ENCODE data around the gene TMEM263. TPM values are rescaled to one million over a fixed set of nuclear protein-coding genes. Genes with fewer than 3 reads are reported as not detected.
A peak's percentile ranks its signal among the peaks of the same experiment; 100 is the strongest.

Gene TMEM263
- total RNA-seq = 10 to 100 TPM; 28.8 to 44.2 (median 37.0) TPM

- H3K36me3 ChIP-seq = no peaks in the 10 kb centered on the region
- intact Hi-C loops (cut with DNase I; ENCODE audit: low total_unique reads) = no loop called here
- peaks cover 0 to 15% of the 10 kb centered on the region in 2 donors for H3K4me1 ChIP-seq
- DNase-seq (ENCODE audit: low spot score in 2 of 2) = peak; percentile 83 to 88
- H3K4me3 ChIP-seq = peak within 1 kb of the TSS; percentile 94 to 98 (median 95)
- no peaks in the 10 kb centered on the region for H3K27me3 ChIP-seq
- no peaks in the 10 kb centered on the region for H3K9me3 ChIP-seq
- H3K27ac ChIP-seq = peak within 1 kb of the TSS; percentile 99 to 100
- peak; percentile 41 to 87 (median 63) for TF ChIP-seq POLR2AphosphoS5 (IDR thresholded peaks at IDR 0.05)
- peak in 1 of 3 donors; percentile 10 for TF ChIP-seq CTCF (IDR thresholded peaks at IDR 0.05)
- TF ChIP-seq POLR2A (IDR thresholded peaks at IDR 0.05) = no peak
Observed at GRCh38 chr12:106955377-106956047, at the start of gene TMEM263. TSS of gene TMEM263 (plus strand) at chr12:106955907. CDS start at chr12:106967117, 11,210 bp downstream.

GRCh38 chr12:106906715-106907114 is 49.0 kb upstream of the TMEM263 start:
- no peaks in the 10 kb centered on the region for H3K36me3 ChIP-seq
- no peak overlapping the region for H3K27ac ChIP-seq
- H3K9me3 ChIP-seq = no peaks in the 10 kb centered on the region
- no peak for DNase-seq (ENCODE audit: low spot score in 2 of 2)
- no peaks in the 10 kb centered on the region for H3K4me1 ChIP-seq
- no peaks in the 10 kb centered on the region for H3K27me3 ChIP-seq
- TF ChIP-seq POLR2A (IDR thresholded peaks at IDR 0.05) = no peak
- TF ChIP-seq CTCF (IDR thresholded peaks at IDR 0.05) = no peak
- TF ChIP-seq POLR2AphosphoS5 (IDR thresholded peaks at IDR 0.05) = no peak
- H3K4me3 ChIP-seq = no peak overlapping the region
- intact Hi-C loops (cut with DNase I; ENCODE audit: low total_unique reads) = no loop called here

- H3K36me3 ChIP-seq = no peaks in the 10 kb centered on the region
- no peak overlapping the region for H3K27ac ChIP-seq
- TF ChIP-seq CTCF (IDR thresholded peaks at IDR 0.05) (no peak), POLR2A (IDR thresholded peaks at IDR 0.05) (no peak), POLR2AphosphoS5 (IDR thresholded peaks at IDR 0.05) (no peak)
- DNase-seq (ENCODE audit: low spot score in 2 of 2) = no peak
- no peaks in the 10 kb centered on the region for H3K27me3 ChIP-seq
- no peaks in the 10 kb centered on the region for H3K9me3 ChIP-seq
- intact Hi-C loops (cut with DNase I; ENCODE audit: low total_unique reads) = no loop called here
- no peaks in the 10 kb centered on the region for H3K4me1 ChIP-seq
- no peak overlapping the region for H3K4me3 ChIP-seq
Observed at GRCh38 chr12:106907411-106907810, 48.3 kb upstream of the TMEM263 start.

- Histone ChIP-seq H3K27me3 (no peaks in the 10 kb centered on the region), H3K36me3 (no peaks in the 10 kb centered on the region), H3K4me3 (no peak overlapping the region), H3K9me3 (no peaks in the 10 kb centered on the region), H3K4me1 (no peaks in the 10 kb centered on the region), H3K27ac (no peak overlapping the region)
- TF ChIP-seq POLR2AphosphoS5 (IDR thresholded peaks at IDR 0.05) = no peak
- TF ChIP-seq POLR2A (IDR thresholded peaks at IDR 0.05) = no peak
- TF ChIP-seq CTCF (IDR thresholded peaks at IDR 0.05) = no peak
- intact Hi-C loops (cut with DNase I; ENCODE audit: low total_unique reads) = no loop called here
- DNase-seq (ENCODE audit: low spot score in 2 of 2) = no peak
Observed at GRCh38 chr12:106907846-106908245, 47.9 kb upstream of the TMEM263 start.

- no peak for DNase-seq (ENCODE audit: low spot score in 2 of 2)
- intact Hi-C loops (cut with DNase I; ENCODE audit: low total_unique reads) = no loop called here
Observed at GRCh38 chr12:106908561-106908960, 47.1 kb upstream of the TMEM263 start.

More at GRCh38 chr12:106908561-106908960, 47.1 kb upstream of the TMEM263 start:
- Histone ChIP-seq H3K4me3 (no peak overlapping the region), H3K27ac (no peak overlapping the region), H3K4me1 (no peaks in the 10 kb centered on the region), H3K27me3 (no peaks in the 10 kb centered on the region), H3K36me3 (no peaks in the 10 kb centered on the region), H3K9me3 (no peaks in the 10 kb centered on the region)
- TF ChIP-seq POLR2AphosphoS5 (IDR thresholded peaks at IDR 0.05) = no peak
- TF ChIP-seq CTCF (IDR thresholded peaks at IDR 0.05) = no peak
- no peak for TF ChIP-seq POLR2A (IDR thresholded peaks at IDR 0.05)

Measured in breast epithelium (tissue), 4 donors.